Peyer's patch (tissue), 4 donors: ENCODE results near the gene SERPINB11.

ENCODE experiments used
- POLR2A ChIP-seq, 2 donors: fragments of 450-650 bp; IDR thresholded peaks; one replicate each; pipeline ENCODE4 v1.5.1; 2017; ENCODE audit warnings: antibody characterized with exemption in 2 of 2, mild to moderate bottlenecking in 2 of 2, moderate library complexity in 2 of 2
- TF ChIP-seq, protein P1 (sequence below), 6 experiments: fragments of 450-650 bp in 4 of 6; fragments of 200-600 bp in 2 of 6; sonication (generic) in 1 of 6; IDR thresholded peaks; one replicate each; pipeline ENCODE4 v1.5.1; 2017 to 2019; ENCODE audit warnings: antibody characterized with exemption in 6 of 6, mild to moderate bottlenecking in 3 of 6, moderate library complexity in 1 of 6

DNA sequence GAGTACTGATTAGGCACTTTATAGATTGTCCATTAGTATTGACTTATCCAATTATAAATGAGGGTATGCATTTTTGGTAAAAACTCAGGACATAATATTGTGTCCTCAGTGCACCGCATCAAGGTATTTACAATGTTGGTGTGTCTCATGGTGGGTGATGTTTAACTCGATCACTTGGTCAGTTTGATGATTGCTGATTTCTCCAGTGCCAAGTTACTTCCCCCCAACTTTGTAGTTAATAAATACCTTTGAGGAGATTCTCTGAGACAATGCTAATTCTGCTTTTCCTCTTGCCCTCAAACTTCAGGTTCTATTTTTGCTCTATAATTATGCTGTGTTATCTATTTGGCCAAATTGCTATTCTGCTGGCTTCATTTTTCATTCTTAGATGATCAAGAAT is 44.2 kb downstream of the SERPINB11 start:
- TF ChIP-seq, protein P1, sequence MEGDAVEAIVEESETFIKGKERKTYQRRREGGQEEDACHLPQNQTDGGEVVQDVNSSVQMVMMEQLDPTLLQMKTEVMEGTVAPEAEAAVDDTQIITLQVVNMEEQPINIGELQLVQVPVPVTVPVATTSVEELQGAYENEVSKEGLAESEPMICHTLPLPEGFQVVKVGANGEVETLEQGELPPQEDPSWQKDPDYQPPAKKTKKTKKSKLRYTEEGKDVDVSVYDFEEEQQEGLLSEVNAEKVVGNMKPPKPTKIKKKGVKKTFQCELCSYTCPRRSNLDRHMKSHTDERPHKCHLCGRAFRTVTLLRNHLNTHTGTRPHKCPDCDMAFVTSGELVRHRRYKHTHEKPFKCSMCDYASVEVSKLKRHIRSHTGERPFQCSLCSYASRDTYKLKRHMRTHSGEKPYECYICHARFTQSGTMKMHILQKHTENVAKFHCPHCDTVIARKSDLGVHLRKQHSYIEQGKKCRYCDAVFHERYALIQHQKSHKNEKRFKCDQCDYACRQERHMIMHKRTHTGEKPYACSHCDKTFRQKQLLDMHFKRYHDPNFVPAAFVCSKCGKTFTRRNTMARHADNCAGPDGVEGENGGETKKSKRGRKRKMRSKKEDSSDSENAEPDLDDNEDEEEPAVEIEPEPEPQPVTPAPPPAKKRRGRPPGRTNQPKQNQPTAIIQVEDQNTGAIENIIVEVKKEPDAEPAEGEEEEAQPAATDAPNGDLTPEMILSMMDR (IDR thresholded peaks at IDR 0.05), result no peak
- TF ChIP-seq POLR2A (IDR thresholded peaks at IDR 0.05), result no peak
